ENCODE data around the gene SPECC1L.
"Not testable (repeated sequence)": the region's sequence is repeated elsewhere in the genome, so short reads cannot be mapped to it uniquely, and the experiment has no call there.

Gene SPECC1L

DNA sequence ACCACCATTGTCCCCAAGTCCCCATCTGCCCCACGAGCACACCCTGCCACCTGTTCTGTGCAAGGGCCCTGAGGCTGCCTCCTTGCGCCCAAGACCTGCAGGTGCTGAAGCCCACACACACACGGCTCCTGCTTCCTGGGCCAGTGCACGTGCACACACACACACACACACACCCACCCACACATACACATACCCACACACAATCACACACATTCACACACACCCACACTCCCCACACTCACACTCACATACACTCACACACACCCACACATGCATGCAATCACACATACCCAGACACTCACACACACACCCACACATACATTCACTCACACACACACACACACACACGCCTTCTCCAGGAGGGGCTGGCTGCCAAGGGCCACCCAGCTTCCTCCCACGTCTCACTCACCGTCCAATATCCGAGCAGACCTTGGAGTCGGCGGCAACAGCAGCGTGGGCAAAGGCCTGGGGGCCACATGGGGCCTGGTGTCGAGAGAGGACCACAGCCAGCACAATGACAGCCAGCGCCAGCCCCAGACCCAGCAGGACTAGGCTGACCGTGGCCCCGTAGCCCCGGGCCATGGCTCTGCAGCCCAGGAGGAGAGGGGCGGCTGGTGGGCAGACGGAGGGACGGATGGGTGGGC is 26.4 kb upstream of the SPECC1L start:
- no peaks in the 10 kb centered on the region for H3K27me3 ChIP-seq
- DNase-seq, result peak; percentile 34 to 75
- no peaks in the 10 kb centered on the region for H3K9me3 ChIP-seq
- H3K27ac ChIP-seq, result peak overlapping the region; percentile 90 to 92
- TF ChIP-seq CTCF (IDR thresholded peaks at IDR 0.05), result no peak
- H3K36me3 ChIP-seq, result no peaks in the 10 kb centered on the region
- intact Hi-C loops (cut with DNase I; ENCODE audit: low total_unique reads), result no loop called here
- H3K4me1 ChIP-seq, result peaks cover 0 to 61% (median 47%) of the 10 kb centered on the region in 4 donors
- peak overlapping the region; percentile 47 to 57 for H3K4me3 ChIP-seq

- intact Hi-C loops (cut with DNase I; ENCODE audit: low total_unique reads); H3K36me3 ChIP-seq; H3K9me3 ChIP-seq; H3K27me3 ChIP-seq: not testable (repeated sequence)
- peak within 1 kb of the TSS; percentile 47 to 57 for H3K4me3 ChIP-seq
- H3K4me1 ChIP-seq, result peaks cover 0 to 61% (median 47%) of the 10 kb centered on the region in 4 donors
- peak; percentile 69 to 92 for DNase-seq
- H3K27ac ChIP-seq, result peak within 1 kb of the TSS; percentile 90 to 92
These were observed 25.6 kb upstream of the SPECC1L start, which contains the start of gene GGT5 for GRCh38 chr22:24245030-24245431. Gene GGT5, minus strand, starts transcription at chr22:24245082. Its CDS starts 357 bp downstream, at chr22:24244725.

DNA sequence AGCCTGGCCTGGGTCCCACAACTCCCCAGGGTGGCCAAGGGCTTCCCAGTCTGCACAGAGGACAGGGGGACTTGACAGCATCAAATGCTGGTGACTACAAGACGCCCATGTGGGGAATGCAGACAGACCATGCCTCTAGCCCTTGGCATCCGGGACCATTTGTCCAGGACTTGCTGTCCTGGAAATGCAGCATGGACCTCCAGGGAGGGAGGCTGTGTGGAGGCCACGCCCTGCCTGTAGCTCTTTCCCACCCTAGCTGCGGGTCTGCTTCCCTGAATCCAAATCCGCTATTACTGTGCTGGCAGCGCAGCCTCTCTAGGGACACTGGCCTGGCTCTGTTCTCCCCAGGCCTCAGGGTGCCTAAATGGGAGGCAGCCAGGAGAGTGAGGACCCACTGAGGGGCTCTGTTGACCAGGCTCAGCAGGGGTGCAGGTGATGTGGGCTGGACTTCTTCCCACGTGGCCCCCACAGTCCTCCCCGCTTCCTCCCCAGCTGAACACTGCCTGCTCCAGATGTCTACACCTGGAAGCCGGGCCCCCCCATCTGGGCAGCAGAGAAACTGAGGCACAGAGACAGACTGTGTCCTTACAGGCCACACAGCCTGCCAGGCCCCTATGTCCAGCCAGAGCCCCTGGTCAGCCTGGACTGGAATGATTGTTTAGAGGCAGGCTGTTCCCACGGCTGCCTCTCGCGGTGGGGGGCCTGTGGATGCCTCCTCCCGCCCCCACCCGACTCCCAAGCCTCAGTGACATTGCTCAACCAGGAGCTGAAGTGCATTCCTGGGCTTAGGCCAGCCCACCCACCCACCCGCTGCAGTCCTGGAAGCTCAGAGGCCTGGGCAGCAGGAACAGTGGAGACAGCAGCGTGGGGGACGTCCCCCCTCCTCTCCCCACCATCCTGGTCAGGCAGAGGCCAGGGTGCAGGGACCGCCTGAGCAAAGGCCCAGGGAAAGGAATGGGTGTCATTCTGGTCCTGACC is 24.8 kb upstream of the SPECC1L start:
- H3K36me3 ChIP-seq; intact Hi-C loops (cut with DNase I; ENCODE audit: low total_unique reads); H3K9me3 ChIP-seq; H3K27me3 ChIP-seq: not testable (repeated sequence)
- Histone ChIP-seq H3K27ac (peak overlapping the region; percentile 90 to 92), H3K4me1 (peaks cover 0 to 61% (median 47%) of the 10 kb centered on the region in 4 donors), H3K4me3 (peak overlapping the region; percentile 47 to 57)
- peak; percentile 93 to 97 for DNase-seq

DNA sequence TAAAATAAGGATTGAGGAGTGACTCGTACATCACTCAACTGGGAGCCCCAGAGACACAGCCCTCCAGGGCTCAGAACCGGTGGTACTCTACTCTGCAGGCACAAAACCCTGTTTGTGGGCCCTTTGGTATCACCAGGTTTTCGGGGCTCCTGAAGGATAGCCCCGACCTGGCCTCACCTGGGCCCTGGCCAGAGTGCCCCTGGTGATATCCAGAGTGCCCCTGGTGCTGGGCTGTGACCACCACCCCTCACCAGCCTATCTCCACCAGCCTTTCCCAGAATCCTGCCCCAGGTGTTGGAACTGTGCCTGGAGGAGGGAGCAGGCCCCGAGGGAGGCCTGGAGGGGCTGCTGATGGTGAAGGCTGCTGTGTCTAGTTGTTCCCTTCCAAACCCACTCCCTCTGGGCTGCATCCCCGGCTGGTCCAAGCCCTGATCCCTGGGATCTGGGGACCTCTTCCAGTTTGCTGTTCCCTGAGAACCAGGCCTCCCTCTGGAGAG is 23.6 kb upstream of the SPECC1L start:
- DNase-seq, result no peak
- TF ChIP-seq CTCF (IDR thresholded peaks at IDR 0.05), result no peak
- Histone ChIP-seq H3K4me3 (no peak overlapping the region), H3K4me1 (peaks cover 0 to 59% (median 46%) of the 10 kb centered on the region in 4 donors), H3K9me3 (no peaks in the 10 kb centered on the region), H3K27ac (peak overlapping the region; percentile 90 to 92), H3K27me3 (no peaks in the 10 kb centered on the region), H3K36me3 (no peaks in the 10 kb centered on the region)
- intact Hi-C loops (cut with DNase I; ENCODE audit: low total_unique reads), result loop anchor here (1.0 kb wide), 1 partner anchor 61 kb away; no protein-coding TSS in a partner anchor

GRCh38 chr22:24247564-24248344 is 22.9 kb upstream of the SPECC1L start:
- no peaks in the 10 kb centered on the region for H3K9me3 ChIP-seq
- H3K36me3 ChIP-seq, result no peaks in the 10 kb centered on the region
- peak overlapping the region; percentile 90 to 92 for H3K27ac ChIP-seq
- DNase-seq, result peak; percentile 97 to 99
- no peak overlapping the region for H3K4me3 ChIP-seq
- H3K4me1 ChIP-seq, result peaks cover 0 to 52% (median 41%) of the 10 kb centered on the region in 4 donors
- H3K27me3 ChIP-seq, result no peaks in the 10 kb centered on the region
- intact Hi-C loops (cut with DNase I; ENCODE audit: low total_unique reads), result loop anchor here (1.0 kb wide), 1 partner anchor 61 kb away; no protein-coding TSS in a partner anchor
- peak; percentile 84 to 99 for TF ChIP-seq CTCF (IDR thresholded peaks at IDR 0.05)

DNA sequence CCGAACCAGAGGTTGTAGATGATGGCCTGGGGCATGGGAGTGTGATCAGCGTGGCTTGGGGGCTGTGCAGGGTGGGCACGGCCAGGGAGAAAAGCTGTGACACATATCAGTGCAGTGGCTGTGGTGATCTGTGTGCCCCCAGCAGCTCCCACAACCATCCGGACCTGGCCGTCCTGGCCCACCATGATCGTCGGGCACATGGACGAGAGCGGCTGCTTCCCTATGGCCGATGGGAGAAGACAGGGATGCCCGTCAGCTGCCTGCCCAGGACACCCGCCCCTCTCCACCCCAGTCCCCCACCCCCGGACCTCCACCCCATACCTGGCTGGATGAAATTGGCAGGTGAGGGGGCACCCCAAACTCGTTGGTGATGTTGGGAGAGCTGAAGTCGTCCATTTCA is 22.0 kb upstream of the SPECC1L start:
- intact Hi-C loops (cut with DNase I; ENCODE audit: low total_unique reads); H3K27me3 ChIP-seq; DNase-seq; H3K4me3 ChIP-seq; H3K36me3 ChIP-seq; H3K27ac ChIP-seq; H3K9me3 ChIP-seq: not testable (repeated sequence)
- peaks cover 0 to 44% (median 33%) of the 10 kb centered on the region in 4 donors for H3K4me1 ChIP-seq

GRCh38 chr22:24249413-24249812 is 21.2 kb upstream of the SPECC1L start:
- H3K9me3 ChIP-seq; H3K27me3 ChIP-seq; H3K27ac ChIP-seq; H3K36me3 ChIP-seq; intact Hi-C loops (cut with DNase I; ENCODE audit: low total_unique reads); H3K4me3 ChIP-seq: not testable (repeated sequence)
- DNase-seq, result peak in 1 of 2 donors; percentile 31
- H3K4me1 ChIP-seq, result peaks cover 0 to 36% (median 30%) of the 10 kb centered on the region in 4 donors

- intact Hi-C loops (cut with DNase I; ENCODE audit: low total_unique reads); H3K27me3 ChIP-seq; H3K9me3 ChIP-seq; H3K4me3 ChIP-seq; H3K36me3 ChIP-seq; H3K27ac ChIP-seq: not testable (repeated sequence)
- peaks cover 0 to 17% (median 15%) of the 10 kb centered on the region in 4 donors for H3K4me1 ChIP-seq
- peak in 1 of 2 donors; percentile 17 for DNase-seq
These were observed 19.3 kb upstream of the SPECC1L start for GRCh38 chr22:24251286-24251685.

DNA sequence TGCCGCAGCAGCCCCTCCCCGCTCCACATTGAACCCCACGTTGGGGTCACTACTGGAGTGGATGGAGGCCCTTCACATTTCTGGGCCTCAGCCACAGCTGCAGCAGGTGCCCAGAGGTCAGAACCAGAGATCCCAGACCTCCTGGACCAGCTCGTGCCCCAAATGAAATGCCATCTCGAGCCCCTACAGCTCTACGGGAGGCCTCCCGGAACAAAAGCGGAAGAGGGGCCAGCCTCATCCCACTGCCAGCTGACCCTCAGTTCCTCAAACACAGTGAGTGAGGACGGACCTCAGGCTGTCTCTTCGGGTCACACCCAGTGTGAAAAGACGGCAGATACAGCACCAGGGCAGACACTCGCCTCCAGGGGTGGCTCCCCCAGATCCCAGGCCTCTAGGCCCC is 17.5 kb upstream of the SPECC1L start:
- H3K9me3 ChIP-seq; H3K36me3 ChIP-seq; intact Hi-C loops (cut with DNase I; ENCODE audit: low total_unique reads): not testable (repeated sequence)

DNA sequence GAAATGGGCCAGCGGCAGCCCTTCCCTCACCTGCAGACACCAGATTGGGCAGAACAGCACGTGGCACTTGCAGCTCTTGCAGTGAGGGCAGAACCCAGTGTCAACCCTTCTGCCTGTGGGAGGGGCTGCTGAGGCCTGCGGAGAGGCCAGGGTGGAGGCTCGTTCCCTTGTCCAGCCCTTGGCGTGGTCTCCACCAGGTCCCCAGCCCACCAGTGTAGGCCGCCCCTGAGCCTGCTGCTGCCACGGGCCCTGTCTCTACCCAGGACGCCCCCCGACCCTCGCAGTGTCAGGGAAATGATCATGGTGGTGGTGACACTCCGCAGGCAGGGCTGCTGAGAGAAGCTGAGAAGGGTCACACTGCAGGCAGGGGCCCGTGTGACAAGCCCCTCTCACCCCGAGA is 14.5 kb upstream of the SPECC1L start:
- H3K9me3 ChIP-seq; H3K27ac ChIP-seq; H3K4me3 ChIP-seq; intact Hi-C loops (cut with DNase I; ENCODE audit: low total_unique reads); H3K27me3 ChIP-seq; H3K36me3 ChIP-seq; H3K4me1 ChIP-seq: not testable (repeated sequence)
- peak in 1 of 2 donors; percentile 60 for DNase-seq

More for the DNA sequence above, 17.5 kb upstream of the SPECC1L start:
- not testable (repeated sequence) for H3K4me1 ChIP-seq, H3K27me3 ChIP-seq, H3K4me3 ChIP-seq, H3K27ac ChIP-seq
- peak in 1 of 2 donors; percentile 52 for DNase-seq
